ENCODE measurements around the gene GON7. TPM values are rescaled to one million over a fixed set of nuclear protein-coding genes. Genes with fewer than 3 reads are reported as not detected.
A peak's percentile ranks its signal among the peaks of the same experiment; 100 is the strongest.
"Not testable (repeated sequence)": the region's sequence is repeated elsewhere in the genome, so short reads cannot be mapped to it uniquely, and the experiment has no call there.

The GON7 gene
- total and polyA plus RNA-seq, 10 donors = 7.2 to 27.0 (median 10.8) TPM

- peaks cover 19 to 50% (median 40%) of the 10 kb centered on the region in 6 donors for H3K4me1 ChIP-seq
- H3K27ac ChIP-seq = peak overlapping the region; percentile 79 to 99 (median 96)
- no peak for TF ChIP-seq POLR2AphosphoS5 (IDR thresholded peaks at IDR 0.05)
- DNase-seq = no peak
- H3K27me3 ChIP-seq (replicated peaks in 1 of 7) = no peaks in the 10 kb centered on the region
- intact Hi-C loops (cut with DNase I; ENCODE audit: low total_unique reads) = no loop called here
- no peaks in the 10 kb centered on the region for H3K9me3 ChIP-seq
- H3K36me3 ChIP-seq = peaks cover 0 to 50% (median 4%) of the 10 kb centered on the region in 6 donors
- 47 to 54% (median 50%) methylated on average over 17 of the region's 17 CpGs for WGBS, 5 donors
- H3K4me3 ChIP-seq = peak overlapping the region; percentile 51 to 97 (median 83)
These were observed 23.1 kb downstream of the GON7 start for GRCh38 chr14:93183596-93184317.

GRCh38 chr14:93175492-93175891 lies 31.4 kb downstream of the GON7 start:
- peaks cover 0 to 4% (median 0%) of the 10 kb centered on the region in 7 donors for H3K27me3 ChIP-seq (replicated peaks in 1 of 7)
- H3K36me3 ChIP-seq = no peaks in the 10 kb centered on the region
- DNase-seq = no peak
- intact Hi-C loops (cut with DNase I; ENCODE audit: low total_unique reads) = no loop called here
- no peak overlapping the region for H3K27ac ChIP-seq
- TF ChIP-seq POLR2A (IDR thresholded peaks at IDR 0.05) (no peak), CTCF (IDR thresholded peaks at IDR 0.05 in 8 of 11, conservative IDR thresholded peaks at IDR 0.05 in 3 of 11) (no peak), POLR2AphosphoS5 (IDR thresholded peaks at IDR 0.05) (no peak)
- no peaks in the 10 kb centered on the region for H3K9me3 ChIP-seq
- H3K4me1 ChIP-seq = peaks cover 0 to 5% (median 0%) of the 10 kb centered on the region in 6 donors
- no peak overlapping the region for H3K4me3 ChIP-seq
- WGBS, 5 donors = 80 to 93% (median 84%) methylated on average over 6 of the region's 6 CpGs

GRCh38 chr14:93174731-93175130 lies 32.1 kb downstream of the GON7 start:
- 79 to 88% (median 81%) methylated on average over 5 of the region's 5 CpGs for WGBS, 5 donors
- H3K4me1 ChIP-seq; H3K27me3 ChIP-seq (replicated peaks in 1 of 7); H3K36me3 ChIP-seq; H3K27ac ChIP-seq; H3K9me3 ChIP-seq; H3K4me3 ChIP-seq; intact Hi-C loops (cut with DNase I; ENCODE audit: low total_unique reads); DNase-seq: not testable (repeated sequence)

- Histone ChIP-seq H3K9me3 (no peaks in the 10 kb centered on the region), H3K27ac (no peak overlapping the region), H3K36me3 (no peaks in the 10 kb centered on the region), H3K4me1 (peaks cover 0 to 5% (median 0%) of the 10 kb centered on the region in 6 donors), H3K27me3 (replicated peaks in 1 of 7) (peaks cover 0 to 4% (median 0%) of the 10 kb centered on the region in 7 donors), H3K4me3 (no peak overlapping the region)
- intact Hi-C loops (cut with DNase I; ENCODE audit: low total_unique reads) = no loop called here
- DNase-seq = no peak
- TF ChIP-seq POLR2A (IDR thresholded peaks at IDR 0.05) (no peak), POLR2AphosphoS5 (IDR thresholded peaks at IDR 0.05) (no peak), CTCF (IDR thresholded peaks at IDR 0.05 in 8 of 11, conservative IDR thresholded peaks at IDR 0.05 in 3 of 11) (no peak)
- WGBS, 5 donors = 53 to 72% (median 66%) methylated on average over 10 of the region's 10 CpGs
These were observed 32.9 kb downstream of the GON7 start for GRCh38 chr14:93173943-93174395.

- intact Hi-C loops (cut with DNase I; ENCODE audit: low total_unique reads) = no loop called here
- Histone ChIP-seq H3K27ac (no peak overlapping the region), H3K36me3 (no peaks in the 10 kb centered on the region), H3K9me3 (no peaks in the 10 kb centered on the region), H3K27me3 (replicated peaks in 1 of 7) (peaks cover 0 to 4% (median 0%) of the 10 kb centered on the region in 7 donors), H3K4me3 (no peak overlapping the region), H3K4me1 (no peaks in the 10 kb centered on the region)
- DNase-seq = no peak
- TF ChIP-seq POLR2AphosphoS5 (IDR thresholded peaks at IDR 0.05) (no peak), CTCF (IDR thresholded peaks at IDR 0.05 in 8 of 11, conservative IDR thresholded peaks at IDR 0.05 in 3 of 11) (no peak), POLR2A (IDR thresholded peaks at IDR 0.05) (no peak)
- 76 to 86% (median 81%) methylated on average over 4 of the region's 4 CpGs for WGBS, 5 donors
These were observed 35.5 kb downstream of the GON7 start for GRCh38 chr14:93171376-93171775.

- H3K27me3 ChIP-seq (replicated peaks in 1 of 7); intact Hi-C loops (cut with DNase I; ENCODE audit: low total_unique reads); H3K4me1 ChIP-seq; H3K36me3 ChIP-seq; H3K27ac ChIP-seq; H3K9me3 ChIP-seq; H3K4me3 ChIP-seq; DNase-seq: not testable (repeated sequence)
- 92 to 95% (median 95%) methylated on average over 9 to 20 of the region's 20 CpGs; no CpG with 5 or more reads in 1 of the 5 donors for WGBS, 5 donors
These were observed 36.7 kb downstream of the GON7 start for GRCh38 chr14:93170141-93170540.

- H3K27ac ChIP-seq; H3K27me3 ChIP-seq (replicated peaks in 1 of 7); intact Hi-C loops (cut with DNase I; ENCODE audit: low total_unique reads); H3K36me3 ChIP-seq; H3K4me1 ChIP-seq; H3K9me3 ChIP-seq; H3K4me3 ChIP-seq; DNase-seq: not testable (repeated sequence)
- 80 to 90% (median 84%) methylated on average over 5 to 6 of the region's 6 CpGs for WGBS, 5 donors
These were observed 37.2 kb downstream of the GON7 start for GRCh38 chr14:93169619-93170018.

GRCh38 chr14:93168610-93169009 lies 38.3 kb downstream of the GON7 start:
- H3K36me3 ChIP-seq; H3K4me3 ChIP-seq; H3K4me1 ChIP-seq; H3K27ac ChIP-seq; H3K9me3 ChIP-seq; intact Hi-C loops (cut with DNase I; ENCODE audit: low total_unique reads); H3K27me3 ChIP-seq (replicated peaks in 1 of 7); DNase-seq: not testable (repeated sequence)
- WGBS, 5 donors = 67 to 78% (median 76%) methylated on average over 9 of the region's 9 CpGs

All from spleen (tissue), 11 donors.